HCT116 (cell line): ENCODE results near the gene PRRT1B. TPM values are rescaled to one million over a fixed set of nuclear protein-coding genes. Genes with fewer than 3 reads are reported as not detected.

Source experiments
- ATAC-seq: fragments of 200-7000 bp; cut with Tn5 transposase; 2 replicates; pipeline ENCODE4 v1.9.1; 2020; ENCODE audit warnings: mild to moderate bottlenecking, moderate library complexity
- BruUV-seq: library from RNA; stranded (reverse); fragments of 400-500 nt; replicated peaks from 2 replicates; lab custom pipeline; 2021; lab: Mats Ljungman, UMichigan
- CTCF ChIA-PET: fragments of 300-600 bp; sonication (Branson Sonifier 250); formaldehyde crosslinking; loops from one replicate; lab custom pipeline; 2021; ENCODE audit warnings: antibody characterized with exemption; lab: Charles Lee
- POLR2A ChIA-PET: fragments of 300-600, 350-600 bp; sonication (Branson Sonifier 250); formaldehyde crosslinking; loops from one replicate; lab custom pipeline; 2021; ENCODE audit warnings: antibody characterized with exemption; lab: Charles Lee
- RAD21 ChIA-PET, 2 experiments: fragments of 300-600 bp; sonication (Branson Sonifier 250); formaldehyde crosslinking; loops; one replicate each; lab custom pipeline; 2023; ENCODE audit warnings: low total read pairs in 2 of 2; ENCODE audit not compliant: uncharacterized antibody in 2 of 2, unreplicated experiment in 2 of 2, low non-redundant PET in 1 of 2; lab: Charles Lee
- DNase-seq: peaks from one replicate; pipeline ENCODE4 v3.0.0-alpha.2; 2010; ENCODE audit warnings: low read depth, low spot score
- H2AFZ ChIP-seq: fragments of 200-600 bp; shearing (Covaris generic), sonication (generic); 2 replicates; pipeline ENCODE4 v1.6.1; 2017; ENCODE audit warnings: low read depth, mixed run types, mixed read lengths, antibody characterized with exemption, low read length; ENCODE audit not compliant: poor library complexity, severe bottlenecking
- H3K27ac ChIP-seq: 2 replicates; pipeline ENCODE4 v1.5.1; 2012; ENCODE audit warnings: low read depth, low read length
- H3K27me3 ChIP-seq: fragments of 200-600 bp; sonication (generic); 2 replicates; pipeline ENCODE4 v1.6.1; 2016; ENCODE audit warnings: mixed run types, low read length, mixed read lengths; ENCODE audit not compliant: insufficient read depth
- H3K36me3 ChIP-seq, 2 experiments: fragments of 200-500 bp in 1 of 2; fragments of 200-600 bp in 1 of 2; sonication (Bioruptor generic) in 1 of 2; sonication (generic) in 1 of 2; 2 replicates each; pipeline versions ENCODE4 v1.5.1 to v1.6.1; 2014 to 2016; ENCODE audit warnings: low read length in 2 of 2, inconsistent platforms in 1 of 2, mixed read lengths in 1 of 2, mixed run types in 1 of 2; ENCODE audit not compliant: insufficient read depth in 2 of 2, control insufficient read depth in 1 of 2
- H3K4me1 ChIP-seq, 2 experiments: fragments of 200-600 bp in 1 of 2; sonication (generic) in 1 of 2; 2 replicates each; pipeline versions ENCODE4 v1.5.1 to v1.6.1; 2012 to 2017; ENCODE audit warnings: low read length in 2 of 2, inconsistent platforms in 1 of 2, mild to moderate bottlenecking in 1 of 2, mixed read lengths in 1 of 2, mixed run types in 1 of 2, moderate library complexity in 1 of 2; ENCODE audit not compliant: insufficient read depth in 2 of 2, control insufficient read depth in 1 of 2
- H3K4me2 ChIP-seq: fragments of 200-600 bp; sonication (generic); 2 replicates; pipeline ENCODE4 v1.6.1; 2017; ENCODE audit warnings: mixed run types, low read length, mixed read lengths
- H3K4me3 ChIP-seq, 2 experiments: fragments of 200-600 bp in 1 of 2; sonication (generic) in 1 of 2; replicated peaks in 1 of 2; 2 replicates each; pipeline ENCODE4 v1.5.1; 2011 to 2016; ENCODE audit warnings: low read length in 2 of 2, control low read depth in 1 of 2, low read depth in 1 of 2, mild to moderate bottlenecking in 1 of 2, mixed read lengths in 1 of 2, mixed run types in 1 of 2
- H3K79me2 ChIP-seq: fragments of 200-600 bp; sonication (generic); 2 replicates; pipeline ENCODE4 v1.6.1; 2017; ENCODE audit warnings: mild to moderate bottlenecking, mixed run types, low read length, moderate library complexity, mixed read lengths; ENCODE audit not compliant: insufficient read depth
- H3K9ac ChIP-seq: fragments of 200-600 bp; sonication (generic); 2 replicates; pipeline ENCODE4 v1.6.1; 2016; ENCODE audit warnings: low read length, mixed read lengths
- H3K9me2 ChIP-seq: fragments of 200-600 bp; sonication (generic), shearing (Covaris generic); 2 replicates; pipeline ENCODE4 v1.6.1; 2017; ENCODE audit warnings: mixed run types, mild to moderate bottlenecking, moderate library complexity; ENCODE audit not compliant: insufficient read depth
- H3K9me3 ChIP-seq, 2 experiments: fragments of 200-500 bp in 1 of 2; fragments of 200-600 bp in 1 of 2; sonication (Bioruptor generic) in 1 of 2; sonication (generic) in 1 of 2; 2 replicates each; pipeline ENCODE4 v1.6.1; 2014 to 2017; ENCODE audit warnings: low read length in 2 of 2, mixed read lengths in 2 of 2, inconsistent platforms in 1 of 2, low read depth in 1 of 2, mild to moderate bottlenecking in 1 of 2, mixed run types in 1 of 2, moderate library complexity in 1 of 2; ENCODE audit not compliant: control insufficient read depth in 1 of 2, insufficient read depth in 1 of 2
- H4K20me1 ChIP-seq: fragments of 200-600 bp; sonication (generic), shearing (Covaris generic); 2 replicates; pipeline ENCODE4 v1.6.1; 2017; ENCODE audit warnings: mixed run types, mild to moderate bottlenecking, moderate library complexity; ENCODE audit not compliant: insufficient read depth
- CTCF ChIP-seq, 3 experiments: fragments of 200-600 bp in 1 of 3; sonication (generic) in 1 of 3; IDR thresholded peaks in 2 of 3; conservative IDR thresholded peaks in 1 of 3; 2 replicates each; pipeline ENCODE4 v1.5.1; 2012 to 2017; ENCODE audit warnings: low read depth in 2 of 3, low read length in 2 of 3, antibody characterized with exemption in 1 of 3, borderline replicate concordance in 1 of 3, control low read depth in 1 of 3, mild to moderate bottlenecking in 1 of 3, mixed read lengths in 1 of 3, mixed run types in 1 of 3, moderate library complexity in 1 of 3; ENCODE audit not compliant: insufficient read depth in 1 of 3
- RAD21 ChIP-seq: IDR thresholded peaks from 2 replicates; pipeline ENCODE4 v1.6.1; 2012; ENCODE audit warnings: low read depth, mild to moderate bottlenecking
- TCF7L2 ChIP-seq: IDR thresholded peaks from 2 replicates; pipeline ENCODE4 v1.7.0; 2011; ENCODE audit warnings: borderline replicate concordance, inconsistent platforms; ENCODE audit not compliant: insufficient read depth, insufficient read length; ENCODE audit errors: extremely low read depth
- intact Hi-C: fragments of 100-400 bp; cut with micrococcal nuclease; formaldehyde crosslinking; loops from 2 replicates; pipeline ENCODE4 v1.10.0; 2022
- total RNA-seq: library from RNA; stranded (reverse); gene quantifications from one replicate; pipeline ENCODE4 v1.2.1, GENCODE V29; 2021; ENCODE audit not compliant: unreplicated experiment

Gene PRRT1B
- total RNA-seq, 1 experiment from 2014 or later, result not detected

- POLR2A ChIA-PET, result no interaction called here
- peak; percentile 33 for DNase-seq
These were observed 45.9 kb downstream of the PRRT1B start for GRCh38 chr9:131590907-131591844.

More at GRCh38 chr9:131590907-131591844, 45.9 kb downstream of the PRRT1B start:
- Histone ChIP-seq H3K4me3 (no peak overlapping the region), H3K9me3 (no peaks in the 10 kb centered on the region), H3K36me3 (no peaks in the 10 kb centered on the region), H3K79me2 (no peaks in the 10 kb centered on the region), H3K27ac (no peak overlapping the region), H3K4me1 (no peaks in the 10 kb centered on the region), H4K20me1 (no peaks in the 10 kb centered on the region), H2AFZ (no peak overlapping the region), H3K4me2 (no peak overlapping the region), H3K27me3 (no peaks in the 10 kb centered on the region), H3K9me2 (no peaks in the 10 kb centered on the region), H3K9ac (no peak overlapping the region)
- ATAC-seq, result peak; percentile 96
- RAD21 ChIA-PET, result no interaction called here
- intact Hi-C loops, result loop anchor here (1.0 kb wide), 2 partner anchors 149 to 156 kb away; partner anchors contain the start of gene RAPGEF1
- TF ChIP-seq CTCF (IDR thresholded peaks at IDR 0.05 in 2 of 3, conservative IDR thresholded peaks at IDR 0.05 in 1 of 3; ENCODE audit: borderline replicate concordance in 1 of 3, insufficient read depth in 1 of 3, low read depth in 2 of 3, low read length in 2 of 3) (peak; percentile 78 to 99 (median 81)), TCF7L2 (no peak), RAD21 (peak; percentile 98)
- no TSS peak for BruUV-seq
- CTCF ChIA-PET, result interaction anchor here (0.6 to 1.3 kb wide), 11 partner anchors 10 to 174 kb away, joined by 3 to 9 read pairs (median 4); no protein-coding TSS in a partner anchor
